GM12878 (cell line): Measurements from ENCODE around the gene HPX. TPM values are rescaled to one million over a fixed set of nuclear protein-coding genes. Genes with fewer than 3 reads are reported as not detected.

Experiments used
- ATAC-seq: fragments of 200-7000 bp; cut with Tn5 transposase; 3 replicates; pipeline ENCODE4 v1.9.1; 2020; ENCODE audit warnings: mild to moderate bottlenecking, moderate library complexity
- BruUV-seq: library from RNA; stranded (reverse); fragments of 400-500 nt; replicated peaks from 2 replicates; lab custom pipeline; 2021; lab: Mats Ljungman, UMichigan
- CTCF ChIA-PET: fragments of 300-600 bp; sonication (Branson Sonifier 250); formaldehyde crosslinking; extraction: SDS; loops from one replicate; lab custom pipeline; 2021; ENCODE audit warnings: inconsistent platforms; lab: Yijun Ruan, JAX
- POLR2A ChIA-PET: fragments of 350-600 bp; formaldehyde crosslinking; extraction: SDS; loops from one replicate; lab custom pipeline; 2021; ENCODE audit warnings: inconsistent platforms; lab: Charles Lee
- RAD21 ChIA-PET: fragments of 300-600 bp; sonication (Branson Sonifier 250); formaldehyde crosslinking; loops from one replicate; lab custom pipeline; 2023; ENCODE audit warnings: antibody characterized with exemption; ENCODE audit not compliant: unreplicated experiment; lab: Charles Lee
- SMC1A ChIA-PET: fragments of 300-600 bp; sonication (Branson Sonifier 250); formaldehyde crosslinking; loops from one replicate; lab custom pipeline; 2023; ENCODE audit not compliant: unreplicated experiment, uncharacterized antibody; lab: Charles Lee
- DNase-seq: peaks from one replicate; pipeline ENCODE4 v3.0.0-alpha.2; 2011; ENCODE audit warnings: low read depth, low spot score
- FAIRE-seq: peaks from 3 replicates; lab custom pipeline; 2011; peaks lifted over from hg19 to GRCh38; lab: Jason Lieb, UNC
- H2AFZ ChIP-seq: 2 replicates; pipeline ENCODE4 v1.6.0; 2011; ENCODE audit warnings: low read depth, low read length, control low read depth; ENCODE audit not compliant: control insufficient read depth
- H3K27ac ChIP-seq: 2 replicates; pipeline ENCODE4 v1.5.1; 2011; ENCODE audit warnings: control low read depth; ENCODE audit not compliant: control insufficient read depth, insufficient read depth
- H3K27me3 ChIP-seq, 2 experiments: replicated peaks in 1 of 2; 2 replicates each; pipeline versions ENCODE4 v1.6.0 to v1.6.1; 2011; ENCODE audit warnings: low read length in 1 of 2; ENCODE audit not compliant: control insufficient read depth in 2 of 2, insufficient read depth in 2 of 2
- H3K36me3 ChIP-seq, 2 experiments: 2 replicates each; pipeline ENCODE4 v1.5.1; 2011; ENCODE audit warnings: low read length in 1 of 2; ENCODE audit not compliant: control insufficient read depth in 2 of 2, insufficient read depth in 2 of 2
- H3K4me1 ChIP-seq: 2 replicates; pipeline ENCODE4 v1.6.1; 2011; ENCODE audit warnings: mild to moderate bottlenecking, low read length, moderate library complexity, mixed read lengths; ENCODE audit not compliant: control insufficient read depth, insufficient read depth
- H3K4me2 ChIP-seq: 2 replicates; pipeline ENCODE4 v1.6.0; 2011; ENCODE audit warnings: control low read depth; ENCODE audit not compliant: control insufficient read depth, insufficient read depth
- H3K4me3 ChIP-seq: fragments of 200-600 bp; sonication (generic); 2 replicates; pipeline ENCODE4 v1.5.1; 2016
- H3K79me2 ChIP-seq: 2 replicates; pipeline ENCODE4 v1.6.0; 2011; ENCODE audit warnings: low read length; ENCODE audit not compliant: control insufficient read depth, insufficient read depth
- H3K9ac ChIP-seq: 2 replicates; pipeline ENCODE4 v1.8.0; 2011; ENCODE audit warnings: low read length, control low read depth, mixed read lengths; ENCODE audit not compliant: control insufficient read depth, insufficient read depth
- H3K9me3 ChIP-seq: replicated peaks from 3 replicates; pipeline ENCODE4 v1.5.1; 2011; ENCODE audit warnings: mild to moderate bottlenecking, low read length; ENCODE audit not compliant: control insufficient read depth, insufficient read depth
- H4K20me1 ChIP-seq: 2 replicates; pipeline ENCODE4 v1.6.0; 2011; ENCODE audit not compliant: control insufficient read depth, insufficient read depth
- BACH1 ChIP-seq: fragments of 450-650 bp; IDR thresholded peaks from 2 replicates; pipeline ENCODE4 v1.6.1; 2017; ENCODE audit warnings: mild to moderate bottlenecking, borderline replicate concordance
- BRCA1 ChIP-seq: IDR thresholded peaks from 2 replicates; pipeline ENCODE4 v1.6.1; 2011; ENCODE audit warnings: low read depth, low read length, improper control_type of control experiment
- CHD1 ChIP-seq: IDR thresholded peaks from 2 replicates; pipeline ENCODE4 v1.6.1; 2012; ENCODE audit warnings: low read depth, low read length, improper control_type of control experiment
- CHD2 ChIP-seq: IDR thresholded peaks from 2 replicates; pipeline ENCODE4 v1.6.1; 2011; ENCODE audit warnings: low read depth, low read length, improper control_type of control experiment, borderline replicate concordance
- EGR1 ChIP-seq, 2 experiments: IDR thresholded peaks; 1 replicate in 1 of 2; 2 replicates in 1 of 2; pipeline ENCODE4 v1.6.1; 2011 to 2012; ENCODE audit warnings: low read depth in 2 of 2, low read length in 2 of 2, borderline replicate concordance in 1 of 2, mild to moderate bottlenecking in 1 of 2, moderate library complexity in 1 of 2
- FOS ChIP-seq: IDR thresholded peaks from 3 replicates; pipeline ENCODE4 v1.6.1; 2011; ENCODE audit warnings: borderline replicate concordance; ENCODE audit not compliant: insufficient read length; ENCODE audit errors: extremely low read depth
- IKZF2 ChIP-seq, 2 experiments: fragments of 450-650 bp; IDR thresholded peaks; 2 replicates each; pipeline ENCODE4 v1.6.1; 2017; ENCODE audit warnings: mild to moderate bottlenecking in 2 of 2, moderate library complexity in 2 of 2
- KAT2A ChIP-seq: conservative IDR thresholded peaks from 2 replicates; pipeline ENCODE4 v1.6.1; 2011; ENCODE audit warnings: low read depth, low read length; ENCODE audit not compliant: control insufficient read depth
- POLR2AphosphoS5 ChIP-seq: IDR thresholded peaks from 2 replicates; pipeline ENCODE4 v1.6.1; 2011; ENCODE audit warnings: mild to moderate bottlenecking, low read length, inconsistent platforms
- RBBP5 ChIP-seq: fragments of 200-600 bp; sonication (generic); conservative IDR thresholded peaks from 2 replicates; pipeline ENCODE4 v1.6.1; 2016
- RELA ChIP-seq: fragments of 450-650 bp; IDR thresholded peaks from 2 replicates; pipeline ENCODE4 v1.8.0; 2014; ENCODE audit warnings: borderline replicate concordance; ENCODE audit not compliant: partially characterized antibody
- SRF ChIP-seq, 2 experiments: IDR thresholded peaks; 2 replicates each; pipeline ENCODE4 v1.6.1; 2011; ENCODE audit warnings: low read depth in 2 of 2, low read length in 2 of 2, mild to moderate bottlenecking in 1 of 2, moderate library complexity in 1 of 2
- ZBED1 ChIP-seq: IDR thresholded peaks from 2 replicates; pipeline ENCODE4 v1.6.1; 2016; ENCODE audit warnings: borderline replicate concordance
- WGBS: methylation state at CpG from one replicate; pipeline ENCODE4 v1.1.6; 2016; ENCODE audit warnings: low lambda C conversion rate; ENCODE audit not compliant: insufficient replicate concordance, insufficient coverage; ENCODE audit errors: missing lambda C conversion rate; 5-methylcytosine and 5-hydroxymethylcytosine counted together
- in situ Hi-C: fragments of 300-500 bp; cut with MboI; formaldehyde crosslinking; loops from 9 replicates; pipeline ENCODE4 v1.14.3; 2018; ENCODE audit warnings: mixed read lengths
- intact Hi-C: fragments of 100-400 bp; cut with micrococcal nuclease; formaldehyde crosslinking; loops from one replicate; pipeline ENCODE4 v1.14.2; 2022; ENCODE audit not compliant: unreplicated experiment
- polyA plus RNA-seq, 11 experiments: library from polyadenylated mRNA; depleted of rRNA in 4 of 11; unstranded in 6 of 11; stranded (reverse) in 5 of 11; fragments of >200 nt; fragmentation: Nextera tagmentation in 4 of 11; fragmentation: Illumina TruSeq in 1 of 11; extraction: Ambion mirVana in 4 of 11; extraction: Trizol in 1 of 11; gene quantifications; 1 replicate in 1 of 11; 2 replicates in 10 of 11; pipeline versions ENCODE4 v1.2.1 to v1.2.3, GENCODE V29; 2011 to 2016; ENCODE audit warnings: inconsistent platforms in 2 of 11, missing spikeins in 2 of 11, low read depth in 1 of 11
- total RNA-seq, 4 experiments: library from RNA; depleted of rRNA in 3 of 4; stranded (reverse); fragments of >200 nt in 3 of 4; fragmentation: Illumina TruSeq in 1 of 4; extraction: Trizol in 1 of 4; gene quantifications; 2 replicates each; pipeline versions ENCODE4 v1.2.1 to v1.2.3, GENCODE V29; 2013 to 2021
- TF ChIP-seq, protein P1 (sequence below): IDR thresholded peaks from 2 replicates; pipeline ENCODE4 v1.6.1; 2012; ENCODE audit warnings: improper control_type of control experiment, low read depth, low read length; ENCODE audit not compliant: insufficient replicate concordance
- TF ChIP-seq, protein P2 (sequence below), 3 experiments: IDR thresholded peaks in 2 of 3; conservative IDR thresholded peaks in 1 of 3; 2 replicates each; pipeline ENCODE4 v1.5.1; 2011; ENCODE audit warnings: low read depth in 3 of 3, low read length in 3 of 3, mild to moderate bottlenecking in 3 of 3, control low read depth in 2 of 3, moderate library complexity in 2 of 3, inconsistent platforms in 1 of 3, mixed read lengths in 1 of 3; ENCODE audit not compliant: control insufficient read depth in 2 of 3, insufficient read depth in 1 of 3; ENCODE audit errors: extremely low read depth in 1 of 3

The HPX gene
- total and polyA plus RNA-seq, 10 of the 15 experiments (the other 5 are each of a cell fraction or from before 2014, with no cell fraction given): 0.08 to 1.7 (median 0.18) TPM; not detected in 1

DNA sequence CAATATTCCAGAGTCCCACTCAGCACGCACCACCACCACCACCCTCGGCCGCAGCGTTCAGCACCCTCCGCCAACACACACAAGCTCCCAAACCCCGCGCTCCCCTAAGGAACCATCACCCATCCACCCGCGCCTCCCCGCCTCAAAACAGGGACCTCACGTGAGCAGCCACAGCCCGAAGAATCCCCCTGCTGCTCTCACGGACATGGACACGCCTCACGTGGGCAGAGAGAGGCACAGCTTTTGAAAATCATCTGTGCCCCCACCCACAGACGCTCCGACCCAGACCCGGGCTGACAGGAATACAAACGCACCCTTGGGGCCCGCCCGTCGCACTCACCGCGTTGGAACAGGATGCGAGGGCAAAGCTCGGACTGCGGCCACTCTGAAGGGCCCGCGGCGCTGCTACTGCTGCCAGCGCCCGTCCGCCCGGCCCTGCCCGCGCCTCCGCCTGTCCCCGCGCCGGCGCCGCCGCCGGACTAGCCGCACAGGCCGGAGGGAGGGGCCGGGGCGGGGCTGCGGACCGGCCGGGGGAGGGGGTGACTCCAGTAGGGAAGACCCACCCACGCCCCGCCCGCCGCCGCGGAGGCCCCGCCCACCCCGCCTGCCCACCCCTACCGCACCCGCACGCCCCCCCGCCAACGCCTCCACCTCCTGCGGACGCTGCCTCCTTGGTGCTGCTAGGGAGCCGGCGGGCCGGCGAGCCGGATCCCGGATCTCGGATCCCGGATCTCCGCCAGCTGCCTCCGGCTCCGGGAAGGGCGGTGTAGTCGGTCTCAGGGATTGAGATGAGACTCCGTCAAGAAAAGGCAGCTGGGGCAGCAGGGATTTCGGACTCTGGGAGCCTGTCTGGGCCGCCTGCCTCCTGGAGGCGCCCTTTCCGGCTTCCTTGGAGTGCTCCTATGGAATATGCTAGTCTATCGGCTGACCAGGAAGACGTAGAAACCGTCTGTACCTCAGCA is 32.9 kb upstream of the HPX start, which contains the start of gene TRIM3:
TSS of gene TRIM3 (minus strand) at position 491 of the 962 bp plus-strand sequence. CDS start 8,246 bp downstream, outside the sequence.
- H3K4me2 ChIP-seq: peak within 1 kb of the TSS; percentile 95
- under 1% methylated on average over 73 of the region's 87 CpGs for WGBS
- SMC1A ChIA-PET: interaction anchor here (0.5 to 2.4 kb wide), 5 partner anchors 10 to 95 kb away, joined by 3 to 8 read pairs (median 5); no protein-coding TSS in a partner anchor
- DNase-seq: no peak
- H4K20me1 ChIP-seq: no peaks in the 10 kb centered on the region
- intact Hi-C loops (loop anchor here (5.0 kb wide), 1 partner anchor 71 kb away; no protein-coding TSS in a partner anchor), in situ Hi-C loops (no loop called here)
- RAD21 ChIA-PET: no interaction called here
- no peak for FAIRE-seq
- peak within 1 kb of the TSS; percentile 75 for H3K4me3 ChIP-seq
- H3K79me2 ChIP-seq: no peaks in the 10 kb centered on the region
- H3K9ac ChIP-seq: peak within 1 kb of the TSS; percentile 64
- no peaks in the 10 kb centered on the region for H3K27me3 ChIP-seq
- no peaks in the 10 kb centered on the region for H3K9me3 ChIP-seq
- H3K27ac ChIP-seq: no peak within 1 kb of the TSS
- H3K36me3 ChIP-seq: peaks cover 1 to 9% of the 10 kb centered on the region in 2 experiments; a peak in 2 of 4 replicates
- ATAC-seq: peak; percentile 85
- POLR2A ChIA-PET: interaction anchor here (0.8 to 1.3 kb wide), 4 partner anchors 11 to 84 kb away, joined by 3 to 4 read pairs (median 3); partner anchors contain the start of gene SMPD1
- CTCF ChIA-PET: interaction anchor here (0.6 to 2.1 kb wide), 2 partner anchors 32 to 94 kb away, joined by 3 to 8 read pairs; no protein-coding TSS in a partner anchor
- peak within 1 kb of the TSS; percentile 90 for H2AFZ ChIP-seq
- BruUV-seq: no TSS peak
- H3K4me1 ChIP-seq: peaks cover 15% of the 10 kb centered on the region
- TF ChIP-seq POLR2AphosphoS5 (peak; percentile 32; the same call in 1 of the 2 replicates), ZBED1 (no peak), BRCA1 (no peak), SRF (IDR thresholded peaks at IDR 0.05; ENCODE audit: low read depth in 2 of 2, low read length in 2 of 2) (no peak), CHD1 (no peak), FOS (no peak), BACH1 (peak; percentile 15; the same call in 1 of the 2 replicates), KAT2A (no peak), IKZF2 (IDR thresholded peaks at IDR 0.05) (peak in 1 of 2 experiments; percentile 30; a peak in 1 of 4 replicates), RELA (no peak), EGR1 (IDR thresholded peaks at IDR 0.05; ENCODE audit: borderline replicate concordance in 1 of 2, low read depth in 2 of 2, low read length in 2 of 2) (0 out of 3 replicates have a peak, but pooled peaks of 1 of the 2 experiments have one; percentile 38), RBBP5 (no peak), CHD2 (no peak)
- TF ChIP-seq, protein P1, sequence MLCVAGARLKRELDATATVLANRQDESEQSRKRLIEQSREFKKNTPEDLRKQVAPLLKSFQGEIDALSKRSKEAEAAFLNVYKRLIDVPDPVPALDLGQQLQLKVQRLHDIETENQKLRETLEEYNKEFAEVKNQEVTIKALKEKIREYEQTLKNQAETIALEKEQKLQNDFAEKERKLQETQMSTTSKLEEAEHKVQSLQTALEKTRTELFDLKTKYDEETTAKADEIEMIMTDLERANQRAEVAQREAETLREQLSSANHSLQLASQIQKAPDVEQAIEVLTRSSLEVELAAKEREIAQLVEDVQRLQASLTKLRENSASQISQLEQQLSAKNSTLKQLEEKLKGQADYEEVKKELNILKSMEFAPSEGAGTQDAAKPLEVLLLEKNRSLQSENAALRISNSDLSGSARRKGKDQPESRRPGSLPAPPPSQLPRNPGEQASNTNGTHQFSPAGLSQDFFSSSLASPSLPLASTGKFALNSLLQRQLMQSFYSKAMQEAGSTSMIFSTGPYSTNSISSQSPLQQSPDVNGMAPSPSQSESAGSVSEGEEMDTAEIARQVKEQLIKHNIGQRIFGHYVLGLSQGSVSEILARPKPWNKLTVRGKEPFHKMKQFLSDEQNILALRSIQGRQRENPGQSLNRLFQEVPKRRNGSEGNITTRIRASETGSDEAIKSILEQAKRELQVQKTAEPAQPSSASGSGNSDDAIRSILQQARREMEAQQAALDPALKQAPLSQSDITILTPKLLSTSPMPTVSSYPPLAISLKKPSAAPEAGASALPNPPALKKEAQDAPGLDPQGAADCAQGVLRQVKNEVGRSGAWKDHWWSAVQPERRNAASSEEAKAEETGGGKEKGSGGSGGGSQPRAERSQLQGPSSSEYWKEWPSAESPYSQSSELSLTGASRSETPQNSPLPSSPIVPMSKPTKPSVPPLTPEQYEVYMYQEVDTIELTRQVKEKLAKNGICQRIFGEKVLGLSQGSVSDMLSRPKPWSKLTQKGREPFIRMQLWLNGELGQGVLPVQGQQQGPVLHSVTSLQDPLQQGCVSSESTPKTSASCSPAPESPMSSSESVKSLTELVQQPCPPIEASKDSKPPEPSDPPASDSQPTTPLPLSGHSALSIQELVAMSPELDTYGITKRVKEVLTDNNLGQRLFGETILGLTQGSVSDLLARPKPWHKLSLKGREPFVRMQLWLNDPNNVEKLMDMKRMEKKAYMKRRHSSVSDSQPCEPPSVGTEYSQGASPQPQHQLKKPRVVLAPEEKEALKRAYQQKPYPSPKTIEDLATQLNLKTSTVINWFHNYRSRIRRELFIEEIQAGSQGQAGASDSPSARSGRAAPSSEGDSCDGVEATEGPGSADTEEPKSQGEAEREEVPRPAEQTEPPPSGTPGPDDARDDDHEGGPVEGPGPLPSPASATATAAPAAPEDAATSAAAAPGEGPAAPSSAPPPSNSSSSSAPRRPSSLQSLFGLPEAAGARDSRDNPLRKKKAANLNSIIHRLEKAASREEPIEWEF: no peak
- TF ChIP-seq, protein P2, sequence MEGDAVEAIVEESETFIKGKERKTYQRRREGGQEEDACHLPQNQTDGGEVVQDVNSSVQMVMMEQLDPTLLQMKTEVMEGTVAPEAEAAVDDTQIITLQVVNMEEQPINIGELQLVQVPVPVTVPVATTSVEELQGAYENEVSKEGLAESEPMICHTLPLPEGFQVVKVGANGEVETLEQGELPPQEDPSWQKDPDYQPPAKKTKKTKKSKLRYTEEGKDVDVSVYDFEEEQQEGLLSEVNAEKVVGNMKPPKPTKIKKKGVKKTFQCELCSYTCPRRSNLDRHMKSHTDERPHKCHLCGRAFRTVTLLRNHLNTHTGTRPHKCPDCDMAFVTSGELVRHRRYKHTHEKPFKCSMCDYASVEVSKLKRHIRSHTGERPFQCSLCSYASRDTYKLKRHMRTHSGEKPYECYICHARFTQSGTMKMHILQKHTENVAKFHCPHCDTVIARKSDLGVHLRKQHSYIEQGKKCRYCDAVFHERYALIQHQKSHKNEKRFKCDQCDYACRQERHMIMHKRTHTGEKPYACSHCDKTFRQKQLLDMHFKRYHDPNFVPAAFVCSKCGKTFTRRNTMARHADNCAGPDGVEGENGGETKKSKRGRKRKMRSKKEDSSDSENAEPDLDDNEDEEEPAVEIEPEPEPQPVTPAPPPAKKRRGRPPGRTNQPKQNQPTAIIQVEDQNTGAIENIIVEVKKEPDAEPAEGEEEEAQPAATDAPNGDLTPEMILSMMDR (IDR thresholded peaks at IDR 0.05 in 2 of 3, conservative IDR thresholded peaks at IDR 0.05 in 1 of 3; ENCODE audit: control insufficient read depth in 2 of 3, extremely low read depth in 1 of 3, insufficient read depth in 1 of 3, low read depth in 3 of 3, low read length in 3 of 3): no peak
